Heart left ventricle (tissue), 16 donors: ENCODE measurements around the gene ZNF554. TPM values are rescaled to one million over a fixed set of nuclear protein-coding genes. Genes with fewer than 3 reads are reported as not detected.

Source experiments
- ATAC-seq, 4 donors: fragments of 200-7000 bp; cut with Tn5 transposase; one replicate each; pipeline ENCODE4 v1.9.1; 2020 to 2022; ENCODE audit warnings: moderate library complexity in 4 of 4, mild to moderate bottlenecking in 3 of 4, moderate number of reproducible peaks in 1 of 4
- DNase-seq, 5 donors: peaks; one replicate each; pipeline ENCODE4 v3.0.0-alpha.2; 2020
- H3K27ac ChIP-seq, 12 donors: fragments of 200-600 bp; sonication (generic) in 4 of 12; one replicate each; pipeline versions ENCODE4 v1.5.0 to v1.8.0; 2016 to 2022; ENCODE audit warnings: mild to moderate bottlenecking in 2 of 12
- H3K27me3 ChIP-seq, 9 donors: fragments of 200-600 bp; sonication (generic) in 2 of 9; one replicate each; pipeline versions ENCODE4 v1.5.1 to v1.8.0; 2016 to 2022; ENCODE audit warnings: mild to moderate bottlenecking in 3 of 9
- H3K36me3 ChIP-seq, 9 donors: fragments of 200-600 bp; sonication (generic) in 2 of 9; one replicate each; pipeline versions ENCODE4 v1.5.0 to v1.8.0; 2018 to 2022; ENCODE audit warnings: mild to moderate bottlenecking in 2 of 9
- H3K4me1 ChIP-seq, 12 donors: fragments of 200-600 bp; sonication (generic) in 4 of 12; one replicate each; pipeline versions ENCODE4 v1.5.0 to v1.8.0; 2016 to 2022; ENCODE audit warnings: mild to moderate bottlenecking in 3 of 12
- H3K4me3 ChIP-seq, 12 donors: fragments of 200-600 bp; sonication (generic) in 4 of 12; one replicate each; pipeline versions ENCODE4 v1.5.0 to v1.8.0; 2017 to 2022; ENCODE audit warnings: mild to moderate bottlenecking in 9 of 12, moderate library complexity in 4 of 12
- H3K9me3 ChIP-seq, 12 donors: fragments of 200-600 bp; sonication (generic) in 4 of 12; one replicate each; pipeline versions ENCODE4 v1.5.0 to v1.8.0; 2016 to 2022; ENCODE audit warnings: mild to moderate bottlenecking in 1 of 12
- CTCF ChIP-seq, 12 donors: fragments of 200-600 bp; sonication (generic) in 4 of 12; IDR thresholded peaks; one replicate each; pipeline versions ENCODE4 v1.5.0 to v1.8.0; 2018 to 2022; ENCODE audit warnings: antibody characterized with exemption in 12 of 12, mild to moderate bottlenecking in 5 of 12
- POLR2A ChIP-seq, 2 donors: fragments of 450-650 bp; IDR thresholded peaks; one replicate each; pipeline ENCODE4 v1.6.1; 2017; ENCODE audit warnings: antibody characterized with exemption in 2 of 2, mild to moderate bottlenecking in 2 of 2, moderate library complexity in 2 of 2
- WGBS, 4 donors: extraction: QIAGEN DNeasy Blood & Tissue Kit in 2 of 4; methylation state at CpG; one replicate each; pipeline versions ENCODE4 v1.1.5 to v1.1.7; 2013 to 2018; 5-methylcytosine and 5-hydroxymethylcytosine counted together
- intact Hi-C, 10 donors: fragments of 100-400 bp; cut with DNase I; formaldehyde crosslinking; loops; one replicate each; pipeline versions ENCODE4 v1.11.1 to v1.14.2; 2022
- polyA plus RNA-seq, 2 donors: library from polyadenylated mRNA; stranded (reverse); fragments of 200-250 nt; gene quantifications; one replicate each; pipeline ENCODE4 v1.2.3, GENCODE V29; 2013
- total RNA-seq, 9 donors: library from RNA; depleted of rRNA in 2 of 9; stranded (reverse); fragments of >200 nt in 2 of 9; fragmentation: NEBNext Ultra II Directional in 3 of 9; extraction: Animal tissue kit (Norgen Biotek cat#: 25700) in 3 of 9; gene quantifications; one replicate each; pipeline versions ENCODE4 v1.1.0 to v1.2.4, GENCODE V29; 2016 to 2023
- donor health status: ischemic (EF 13 %, LVEDD 7.1; RV severe dilation, severe dysfunction).
- donor health status: healthy with polysubstance abuse.
- donor health status: DM: no; HTN: yes; CAD: no.
- donor health status: DM: no; HTN: no; CAD: no.
- donor health status: ischemic (EF 25% LVEDD 6.9; RV normal size, moderate dysfunction).
- donor health status: ischemic (EF 25% LVEDD 5.7; RV mildly dilated, moderate dysfunction).
- donor health status: healthy.
- donor health status: DM: yes; HTN: yes; CAD: no.
- donor health status: ischemic (EF 35%, LVEDD 5.7; RV mildly dilated, moderate dysfunction).
- donor health status: nonischemic (EF 11% LVEDD 7.7; RV severe dilation, severe dysfunction).
- donor health status: DM: yes; HTN: yes; CAD: no.
- donor health status: PGD.
- donor health status: ischemic (EF 29% LVEDD 5.4; RV normal size, mild dysfunction).
- donor health status: nonischemic (EF 23%, LVEDD 6.1; RV moderate dilation, normal function).

Gene ZNF554
- total and polyA plus RNA-seq, 11 donors = 1.4 to 6.1 (median 4.5) TPM

- H3K4me1 ChIP-seq = peaks cover 0 to under 1% (median 0%) of the 10 kb centered on the region in 12 donors
- H3K27ac ChIP-seq = no peak overlapping the region
- H3K9me3 ChIP-seq = no peaks in the 10 kb centered on the region
- no peak overlapping the region for H3K4me3 ChIP-seq
- ATAC-seq (no peak), DNase-seq (no peak)
- TF ChIP-seq CTCF (IDR thresholded peaks at IDR 0.05) (no peak), POLR2A (IDR thresholded peaks at IDR 0.05) (no peak)
- no peaks in the 10 kb centered on the region for H3K27me3 ChIP-seq
- 89 to 93% (median 91%) methylated on average over 29 of the region's 29 CpGs for WGBS, 4 donors
- peaks cover 0 to 53% (median 25%) of the 10 kb centered on the region in 9 donors for H3K36me3 ChIP-seq
- intact Hi-C loops = no loop called here
These were observed 16.0 kb upstream of the ZNF554 start for GRCh38 chr19:2803486-2804155.

GRCh38 chr19:2804156-2805004, 15.3 kb upstream of the ZNF554 start:
- Histone ChIP-seq H3K4me3 (no peak overlapping the region), H3K4me1 (no peaks in the 10 kb centered on the region), H3K27ac (no peak overlapping the region), H3K27me3 (no peaks in the 10 kb centered on the region), H3K9me3 (no peaks in the 10 kb centered on the region), H3K36me3 (peaks cover 0 to 60% (median 32%) of the 10 kb centered on the region in 9 donors)
- ATAC-seq (no peak), DNase-seq (peak in 1 of 5 donors; percentile 14)
- 89 to 93% (median 91%) methylated on average over 23 to 27 of the region's 27 CpGs for WGBS, 4 donors
- intact Hi-C loops = no loop called here
- TF ChIP-seq POLR2A (IDR thresholded peaks at IDR 0.05) = no peak
- TF ChIP-seq CTCF (IDR thresholded peaks at IDR 0.05) = no peak

GRCh38 chr19:2805261-2805900, 14.3 kb upstream of the ZNF554 start:
- Histone ChIP-seq H3K9me3 (no peaks in the 10 kb centered on the region), H3K36me3 (peaks cover 0 to 65% (median 32%) of the 10 kb centered on the region in 9 donors), H3K4me1 (no peaks in the 10 kb centered on the region), H3K27me3 (no peaks in the 10 kb centered on the region), H3K27ac (no peak overlapping the region), H3K4me3 (no peak overlapping the region)
- WGBS, 4 donors = 96 to 98% (median 97%) methylated on average over 9 to 28 of the region's 28 CpGs
- intact Hi-C loops = no loop called here
- ATAC-seq = no peak
- no peak for TF ChIP-seq POLR2A (IDR thresholded peaks at IDR 0.05)
- no peak for TF ChIP-seq CTCF (IDR thresholded peaks at IDR 0.05)
- DNase-seq = peak in 2 of 5 donors; percentile 20 to 41
